Stimulated activated CD4-positive, alpha-beta T cell treated with anti-CD3 and anti-CD28 coated beads, Interleukin-2, amount 100 ng/mL, for 24 hours (primary cell): Measurements from ENCODE around the gene CNTNAP2.

ENCODE experiments used
- DNase-seq, 2 donors: peaks; one replicate each; pipeline ENCODE4 v3.0.0-alpha.2; 2020

The CNTNAP2 gene

GRCh38 chr7:147296201-147296600 is 1179.6 kb downstream of the CNTNAP2 start:
- no peak for DNase-seq

DNA sequence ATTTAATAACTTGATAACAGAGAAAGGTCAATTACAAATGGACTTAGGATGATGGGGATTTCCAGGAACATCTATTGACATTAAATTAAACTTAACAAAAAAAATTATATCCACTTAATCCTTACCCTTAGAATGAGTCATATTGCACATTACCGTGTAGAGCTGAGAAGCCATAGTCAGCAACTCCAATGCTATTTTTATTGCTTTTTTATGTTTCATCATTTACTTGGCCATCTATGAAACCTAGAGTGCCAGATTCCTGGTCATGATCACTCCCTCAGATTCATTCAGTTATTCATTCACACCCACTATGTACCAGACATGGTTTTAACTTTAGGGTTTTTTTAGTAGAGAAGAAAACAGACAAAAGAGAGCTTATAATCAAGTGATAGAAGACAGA is 1180.4 kb downstream of the CNTNAP2 start:
- DNase-seq = no peak

GRCh38 chr7:147298611-147299043 is 1182.0 kb downstream of the CNTNAP2 start:
- no peak for DNase-seq

- no peak for DNase-seq
These were observed 1183.7 kb downstream of the CNTNAP2 start for GRCh38 chr7:147300293-147300692.

DNA sequence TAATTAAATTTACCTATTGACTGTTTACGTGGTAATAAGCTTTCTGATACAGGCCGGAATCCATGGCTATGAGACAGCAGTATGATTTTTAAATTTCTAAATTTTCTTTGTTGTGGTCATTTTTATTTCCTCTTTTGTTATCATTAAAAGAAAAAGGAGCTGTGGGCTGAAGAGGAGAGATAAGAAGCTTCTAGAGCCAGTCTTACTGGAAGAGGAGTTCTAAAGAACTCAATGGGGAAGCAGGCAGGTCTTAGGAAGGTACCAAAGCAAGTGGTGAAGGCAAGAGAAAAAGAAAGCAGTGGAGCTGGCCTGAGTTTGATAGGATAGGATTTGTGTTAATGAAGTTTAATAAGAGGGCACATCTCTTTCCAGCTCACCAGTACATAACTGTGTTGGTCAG is 1187.8 kb downstream of the CNTNAP2 start:
- DNase-seq = no peak

DNA sequence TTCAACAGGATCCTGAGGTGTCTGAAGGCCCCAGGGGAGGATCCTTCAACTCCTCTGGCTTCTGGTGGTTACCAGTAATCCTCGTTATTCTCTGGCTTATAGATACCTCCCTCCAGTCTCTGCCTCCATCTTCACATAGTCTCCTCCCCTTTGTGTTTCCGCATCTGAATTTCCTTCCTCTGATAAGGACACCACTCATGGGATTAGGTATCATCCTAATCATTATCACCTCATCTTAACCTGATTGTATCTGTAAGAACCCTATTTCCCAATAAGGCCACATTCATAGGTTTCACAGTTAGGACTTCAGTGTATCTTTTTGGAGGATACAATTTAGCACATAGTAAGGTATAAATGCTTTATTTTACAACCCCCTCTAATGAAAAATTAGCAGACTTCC is 1189.2 kb downstream of the CNTNAP2 start:
- no peak for DNase-seq

- no peak for DNase-seq
These were observed 1191.9 kb downstream of the CNTNAP2 start for GRCh38 chr7:147308539-147308938.

DNA sequence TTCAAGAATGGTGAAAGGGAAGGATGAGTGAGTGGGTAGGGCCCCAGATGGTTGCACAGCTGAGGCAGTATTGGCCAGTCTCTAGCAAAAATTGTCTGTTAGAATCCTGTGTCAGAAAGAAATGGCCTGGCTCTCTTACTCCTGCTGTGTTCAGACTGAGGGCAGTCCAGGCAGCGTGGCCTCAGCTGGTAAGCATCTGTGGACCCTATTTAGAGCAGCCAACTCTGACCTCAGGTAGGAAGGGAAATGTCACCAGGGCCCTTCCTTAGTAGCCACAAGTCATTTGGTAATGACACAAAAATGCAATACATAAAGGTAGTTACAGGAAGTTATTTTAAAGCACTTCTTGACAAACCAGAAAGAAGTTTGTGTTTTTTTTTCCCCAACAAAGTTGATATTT is 1194.7 kb downstream of the CNTNAP2 start:
- DNase-seq = no peak

GRCh38 chr7:147321504-147321903 is 1204.9 kb downstream of the CNTNAP2 start:
- no peak for DNase-seq

DNA sequence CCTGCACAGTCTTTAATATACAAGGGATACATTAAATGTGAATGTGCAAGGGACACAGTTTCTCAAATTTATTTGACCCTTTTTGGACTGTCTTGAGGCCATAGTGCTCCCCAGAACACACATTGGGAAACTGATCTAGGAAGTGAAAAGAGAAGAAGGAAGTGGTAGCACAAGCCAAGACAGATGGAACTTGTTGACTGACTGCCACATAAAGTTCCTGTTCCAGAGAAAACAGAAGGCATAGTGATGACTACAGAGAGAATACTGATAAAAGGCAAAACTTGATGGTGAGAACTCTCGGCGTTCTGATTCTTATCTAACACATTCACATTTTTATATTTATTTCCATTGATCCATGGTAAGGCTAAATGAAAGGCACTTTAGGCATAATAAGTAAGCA is 1216.4 kb downstream of the CNTNAP2 start:
- DNase-seq = no peak

- no peak for DNase-seq
These were observed 1246.5 kb downstream of the CNTNAP2 start for GRCh38 chr7:147363101-147363500.

GRCh38 chr7:147376192-147376591 is 1259.6 kb downstream of the CNTNAP2 start:
- DNase-seq = no peak

DNA sequence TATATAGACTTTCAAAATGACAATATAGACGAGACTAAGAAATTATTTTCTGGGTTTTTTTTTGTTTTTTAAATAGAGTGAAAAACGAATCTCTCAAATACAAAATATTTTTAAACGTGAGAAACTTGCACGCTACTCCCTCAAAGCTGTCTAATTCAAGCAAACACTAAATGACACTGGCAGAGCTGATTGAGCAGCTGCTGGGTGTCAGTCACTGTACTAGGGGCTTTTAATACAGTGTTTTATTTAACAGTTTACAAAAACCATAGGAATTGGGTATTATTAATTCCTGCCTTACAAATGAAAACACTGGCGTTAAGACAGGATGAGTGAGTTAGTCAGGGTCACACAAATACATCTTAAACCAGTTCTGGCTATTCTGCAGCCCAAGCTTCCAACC is 1264.3 kb downstream of the CNTNAP2 start:
- no peak for DNase-seq

DNA sequence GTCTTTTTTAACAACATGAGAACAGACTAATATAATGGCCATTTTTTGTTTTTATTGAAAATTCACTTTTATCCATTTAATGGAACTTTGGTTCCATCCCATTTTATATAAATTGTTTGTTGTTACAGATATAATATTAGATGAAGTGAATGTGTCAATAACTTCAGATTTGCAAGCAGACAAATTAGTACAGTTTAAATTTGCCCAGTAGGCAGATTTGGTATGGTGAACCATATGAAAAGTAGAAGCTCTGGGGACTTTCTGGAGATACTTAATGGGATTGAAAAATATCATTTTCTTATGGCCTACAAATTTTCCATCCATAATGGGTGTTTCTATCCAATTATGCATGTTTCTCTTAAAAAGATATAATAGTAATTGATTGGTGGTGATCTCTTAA is 1277.7 kb downstream of the CNTNAP2 start:
- no peak for DNase-seq

- DNase-seq = no peak
These were observed 1283.7 kb downstream of the CNTNAP2 start for GRCh38 chr7:147400221-147400689.

DNA sequence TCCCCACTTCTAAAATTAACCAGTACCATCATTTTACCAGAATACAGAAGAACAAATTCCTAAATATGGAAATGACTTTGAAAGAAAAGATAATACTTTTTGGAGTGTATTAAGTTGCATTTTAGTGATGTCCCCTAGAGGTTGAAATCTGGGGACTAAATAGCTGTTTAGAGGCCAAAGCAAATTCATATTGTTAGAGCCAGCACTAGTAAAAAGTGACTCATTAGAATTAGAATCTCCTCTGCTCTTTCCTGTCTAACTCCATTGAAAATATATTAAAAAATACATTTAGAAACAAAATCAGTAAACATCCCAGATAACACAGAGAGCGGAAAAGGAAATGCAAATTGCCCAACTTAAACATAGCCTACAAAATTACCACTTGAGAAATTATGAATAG is 1284.3 kb downstream of the CNTNAP2 start:
- no peak for DNase-seq

DNA sequence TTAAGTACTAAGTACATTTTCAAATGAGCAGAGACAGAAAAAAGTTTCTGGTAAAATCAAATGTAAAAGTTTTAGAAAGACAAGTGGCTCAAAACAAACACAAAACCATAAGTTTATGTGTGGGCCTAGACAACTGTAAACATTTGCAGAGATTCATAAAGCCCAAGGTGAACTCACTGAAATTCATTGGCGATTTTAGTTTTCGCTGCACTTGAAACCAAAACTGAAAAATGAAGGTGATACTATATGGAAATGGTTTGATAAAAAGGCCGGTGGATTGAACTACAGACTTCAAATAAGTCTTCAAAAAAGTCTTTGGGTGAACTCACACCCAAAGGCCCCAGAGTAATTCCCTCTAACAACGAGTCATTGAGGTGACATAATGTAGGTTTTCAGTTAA is 1289.0 kb downstream of the CNTNAP2 start:
- DNase-seq = no peak

DNA sequence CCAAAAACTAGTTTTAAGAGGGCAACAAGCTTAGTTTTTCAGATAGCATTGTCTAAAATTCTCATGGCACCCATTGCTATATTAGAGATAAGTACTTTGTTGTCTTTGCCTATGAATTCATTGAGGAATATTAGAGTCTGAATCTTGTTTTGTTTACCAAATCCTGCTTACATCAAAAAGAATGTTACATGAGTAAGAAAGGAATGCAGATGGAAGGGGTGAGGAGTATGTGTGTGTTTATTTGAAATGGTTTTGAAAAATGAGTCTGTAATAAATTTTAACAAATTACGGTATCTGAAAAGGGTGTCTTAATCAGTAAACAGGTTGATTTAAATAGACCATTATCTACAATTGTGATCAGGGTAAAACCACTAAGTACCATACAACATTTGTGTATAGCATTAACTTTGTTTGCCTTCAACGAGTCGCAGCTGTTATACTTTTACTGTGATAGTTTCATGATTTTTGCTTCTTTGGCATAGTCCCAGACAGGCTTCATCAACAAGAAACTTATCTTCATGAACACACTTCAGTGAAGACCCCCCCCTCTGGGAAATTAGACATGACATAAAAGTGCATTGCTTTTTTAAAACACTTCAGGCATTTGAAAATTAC is 1290.0 kb downstream of the CNTNAP2 start:
- no peak for DNase-seq

- DNase-seq = no peak
These were observed 1294.5 kb downstream of the CNTNAP2 start for GRCh38 chr7:147411096-147411495.

GRCh38 chr7:147412109-147412508 is 1295.5 kb downstream of the CNTNAP2 start:
- DNase-seq = no peak

DNA sequence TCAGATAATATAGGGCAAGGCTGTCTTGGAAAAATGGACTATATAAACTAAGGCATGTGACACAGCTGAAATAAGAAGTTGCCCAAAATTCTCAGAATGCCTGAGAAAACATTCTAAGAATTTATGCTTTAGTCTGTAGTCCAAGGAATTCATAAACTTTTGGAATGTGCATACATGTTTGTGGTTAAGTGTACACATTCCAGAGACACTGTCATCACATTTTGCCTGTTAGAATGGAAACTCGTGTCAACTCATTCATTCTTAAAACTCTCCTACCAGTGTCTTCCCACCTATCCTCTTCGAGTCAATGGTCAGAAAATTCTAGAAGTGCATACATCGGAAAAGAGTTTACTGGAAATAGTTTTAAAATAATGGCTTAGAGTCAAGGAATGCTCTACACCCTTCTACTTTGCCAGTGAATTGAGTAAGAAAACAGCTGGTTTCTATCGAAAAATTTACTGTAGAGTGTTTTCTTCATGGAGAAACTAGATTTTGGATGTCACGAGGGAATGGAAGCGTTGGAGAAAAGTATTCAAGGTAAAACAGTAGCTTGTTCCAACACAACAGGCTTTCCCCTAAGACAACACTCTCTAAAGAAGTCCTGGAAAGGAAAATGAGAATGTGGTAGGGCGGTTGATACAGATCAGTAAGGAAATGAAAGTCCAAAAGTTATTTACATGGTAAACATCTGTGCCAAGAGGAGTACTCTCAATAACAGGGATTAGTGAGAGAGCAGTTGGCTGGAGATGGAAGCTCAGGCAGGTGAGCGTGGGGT is 1296.4 kb downstream of the CNTNAP2 start:
- DNase-seq = no peak

DNA sequence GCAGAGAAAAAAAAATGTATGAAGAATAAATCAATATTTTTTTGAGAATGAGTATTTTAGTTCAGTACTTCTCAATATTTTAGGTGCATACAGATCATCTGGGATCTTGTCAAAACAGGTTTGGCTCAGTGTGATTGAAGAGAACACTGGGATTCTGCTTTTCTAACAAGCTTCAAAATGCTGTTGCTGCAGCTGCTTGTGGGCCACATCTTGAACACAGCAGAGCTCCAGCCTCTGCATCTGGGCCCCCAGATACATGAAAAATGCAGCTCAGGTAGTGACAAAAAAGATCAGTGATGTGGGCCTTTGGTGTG is 1296.9 kb downstream of the CNTNAP2 start:
- no peak for DNase-seq

DNA sequence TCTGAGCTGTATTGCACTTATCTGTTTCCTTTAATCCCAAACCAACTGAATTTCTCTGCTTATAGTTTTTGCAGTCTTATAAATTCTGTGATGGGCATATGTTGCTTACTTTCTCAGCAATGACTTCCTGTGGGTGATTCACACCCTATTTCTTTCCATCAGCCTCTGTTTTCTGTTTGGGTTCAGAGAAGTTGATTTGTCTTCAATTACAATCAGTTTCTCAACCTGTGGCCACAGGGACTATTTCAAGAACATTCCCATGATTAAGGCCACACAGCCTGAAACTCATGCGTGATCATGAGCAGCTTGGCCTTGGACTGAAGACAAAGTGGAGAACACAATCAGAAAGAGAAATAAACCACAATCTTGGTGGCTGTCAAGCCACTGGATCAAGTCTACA is 1299.4 kb downstream of the CNTNAP2 start:
- DNase-seq = no peak

- no peak for DNase-seq
These were observed 1302.4 kb downstream of the CNTNAP2 start for GRCh38 chr7:147418966-147419365.

DNA sequence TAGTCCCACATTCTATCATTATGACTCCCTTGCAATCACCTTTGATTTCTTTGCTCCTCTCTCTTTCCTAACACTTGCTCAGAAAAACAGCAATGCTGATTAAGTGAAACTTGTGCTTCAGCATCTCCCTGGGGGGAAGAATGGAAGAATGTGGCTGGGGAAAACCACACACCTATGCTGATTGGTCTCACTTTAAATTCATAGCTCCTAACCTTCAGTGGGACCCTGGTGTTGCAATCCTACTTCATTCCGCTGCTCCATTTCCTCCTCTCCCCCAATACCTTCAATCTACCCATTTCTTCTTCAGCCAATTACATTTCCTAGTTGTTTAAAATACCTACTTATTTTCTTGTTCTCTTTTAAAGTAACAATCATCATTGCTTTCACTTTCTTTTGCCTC is 1307.3 kb downstream of the CNTNAP2 start:
- no peak for DNase-seq
